H9 (cell line): ENCODE data around the gene CD28. TPM values are rescaled to one million over a fixed set of nuclear protein-coding genes. Genes with fewer than 3 reads are reported as not detected.
"Not testable (repeated sequence)": the region's sequence is repeated elsewhere in the genome, so short reads cannot be mapped to it uniquely, and the experiment has no call there.

Experiments
- DNase-seq: peaks from one replicate; pipeline ENCODE4 v3.0.0-alpha.2; 2017
- H2AFZ ChIP-seq: one replicate; pipeline ENCODE4 v1.6.1; 2013; ENCODE audit warnings: mild to moderate bottlenecking, low read length, control low read depth, moderate library complexity
- H2AK5ac ChIP-seq: 2 replicates; pipeline ENCODE4 v1.6.1; 2013; ENCODE audit warnings: low read length, control low read depth, mixed read lengths; ENCODE audit not compliant: insufficient read length
- H2BK120ac ChIP-seq: one replicate; pipeline ENCODE4 v1.6.1; 2013; ENCODE audit warnings: low read depth, mild to moderate bottlenecking, low read length, control low read depth, inconsistent platforms; ENCODE audit not compliant: poor library complexity, severe bottlenecking
- H2BK12ac ChIP-seq: 2 replicates; pipeline ENCODE4 v1.6.1; 2013; ENCODE audit warnings: low read length, control low read depth, mixed read lengths, low read depth; ENCODE audit not compliant: insufficient read length
- H2BK15ac ChIP-seq: 2 replicates; pipeline ENCODE4 v1.6.1; 2013; ENCODE audit warnings: low read depth, low read length, control low read depth
- H2BK20ac ChIP-seq: one replicate; pipeline ENCODE4 v1.6.1; 2013; ENCODE audit warnings: low read depth, mild to moderate bottlenecking, low read length, control low read depth, inconsistent platforms; ENCODE audit not compliant: poor library complexity, severe bottlenecking
- H2BK5ac ChIP-seq: 2 replicates; pipeline ENCODE4 v1.6.1; 2013; ENCODE audit warnings: low read length, control low read depth, mixed read lengths; ENCODE audit not compliant: insufficient read length
- H3K14ac ChIP-seq: 2 replicates; pipeline ENCODE4 v1.6.1; 2013; ENCODE audit warnings: low read length, control low read depth; ENCODE audit not compliant: insufficient read depth
- H3K18ac ChIP-seq: 2 replicates; pipeline ENCODE4 v1.6.1; 2013; ENCODE audit warnings: low read depth, mild to moderate bottlenecking, mixed read lengths, low read length, control low read depth; ENCODE audit not compliant: insufficient read length
- H3K23ac ChIP-seq: 2 replicates; pipeline ENCODE4 v1.6.1; 2013; ENCODE audit warnings: low read length, control low read depth, mixed read lengths, low read depth; ENCODE audit not compliant: insufficient read length
- H3K23me2 ChIP-seq: 2 replicates; pipeline ENCODE4 v1.6.1; 2013; ENCODE audit warnings: low read depth, mild to moderate bottlenecking, mixed read lengths, low read length, control low read depth; ENCODE audit not compliant: insufficient read length, poor library complexity, severe bottlenecking
- H3K27ac ChIP-seq: 2 replicates; pipeline ENCODE4 v1.5.1; 2013; ENCODE audit warnings: low read length, control low read depth, mixed read lengths, low read depth; ENCODE audit not compliant: insufficient read length
- H3K27me3 ChIP-seq: 2 replicates; pipeline ENCODE4 v1.6.1; 2013; ENCODE audit warnings: low read length, control low read depth, inconsistent platforms; ENCODE audit not compliant: insufficient read depth
- H3K4ac ChIP-seq: 2 replicates; pipeline ENCODE4 v1.6.1; 2013; ENCODE audit warnings: low read depth, mild to moderate bottlenecking, control low read depth, inconsistent platforms, low read length, moderate library complexity
- H3K4me1 ChIP-seq: 2 replicates; pipeline ENCODE4 v1.6.1; 2013; ENCODE audit warnings: low read length, control low read depth, inconsistent platforms; ENCODE audit not compliant: insufficient read depth
- H3K4me2 ChIP-seq: 2 replicates; pipeline ENCODE4 v1.6.1; 2013; ENCODE audit warnings: low read length, control low read depth, mixed read lengths; ENCODE audit not compliant: insufficient read length, insufficient read depth
- H3K56ac ChIP-seq: 2 replicates; pipeline ENCODE4 v1.6.1; 2013; ENCODE audit warnings: low read depth, mild to moderate bottlenecking, mixed read lengths, low read length, control low read depth; ENCODE audit not compliant: insufficient read length
- H3K79me1 ChIP-seq: 2 replicates; pipeline ENCODE4 v1.6.1; 2013; ENCODE audit warnings: low read depth, mild to moderate bottlenecking, moderate library complexity, low read length, control low read depth, inconsistent platforms; ENCODE audit not compliant: insufficient read depth, poor library complexity, severe bottlenecking
- H3K79me2 ChIP-seq: 2 replicates; pipeline ENCODE4 v1.6.1; 2013; ENCODE audit warnings: low read length, control low read depth, inconsistent platforms; ENCODE audit not compliant: insufficient read depth
- H3K9ac ChIP-seq: 2 replicates; pipeline ENCODE4 v1.6.1; 2013; ENCODE audit warnings: low read length, control low read depth, mixed read lengths; ENCODE audit not compliant: insufficient read length; ENCODE audit errors: extremely low read depth
- H3K9me3 ChIP-seq: one replicate; pipeline ENCODE4 v1.6.1; 2013; ENCODE audit warnings: low read depth, low read length, inconsistent platforms; ENCODE audit not compliant: control insufficient read depth
- H3T11ph ChIP-seq: one replicate; pipeline ENCODE4 v1.6.1; 2013; ENCODE audit warnings: mild to moderate bottlenecking, low read length, control low read depth, inconsistent platforms
- H4K20me1 ChIP-seq: one replicate; pipeline ENCODE4 v1.6.1; 2013; ENCODE audit not compliant: control insufficient read depth, insufficient read length, insufficient read depth
- H4K5ac ChIP-seq: 2 replicates; pipeline ENCODE4 v1.6.1; 2013; ENCODE audit warnings: low read depth, mild to moderate bottlenecking, mixed read lengths, low read length, control low read depth; ENCODE audit not compliant: insufficient read length
- H4K8ac ChIP-seq: replicated peaks from 2 replicates; pipeline ENCODE4 v1.6.1; 2013; ENCODE audit warnings: low read length, control low read depth, mixed read lengths, low read depth; ENCODE audit not compliant: insufficient read length
- H4K91ac ChIP-seq: 2 replicates; pipeline ENCODE4 v1.6.1; 2013; ENCODE audit warnings: low read depth, mild to moderate bottlenecking, moderate library complexity, mixed read lengths, low read length, control low read depth; ENCODE audit not compliant: insufficient read length
- H3K27ac Mint-ChIP-seq, 3 experiments: 2 replicates in 2 of 3; 3 replicates in 1 of 3; pipeline ENCODE4 v1.8.0; 2020 to 2021; ENCODE audit warnings: mixed read lengths in 3 of 3, mild to moderate bottlenecking in 1 of 3, moderate library complexity in 1 of 3
- H3K27me3 Mint-ChIP-seq: 2 replicates; pipeline ENCODE4 v1.8.0; 2021; ENCODE audit warnings: low read depth, mild to moderate bottlenecking, moderate library complexity, mixed read lengths
- H3K36me3 Mint-ChIP-seq, 3 experiments: 2 replicates in 2 of 3; 3 replicates in 1 of 3; pipeline ENCODE4 v1.8.0; 2020 to 2021; ENCODE audit warnings: low read depth in 3 of 3, mixed read lengths in 3 of 3; ENCODE audit not compliant: insufficient read depth in 1 of 3
- H3K4me1 Mint-ChIP-seq, 2 experiments: 2 replicates each; pipeline ENCODE4 v1.8.0; 2020; ENCODE audit warnings: mixed read lengths in 2 of 2
- H3K4me3 Mint-ChIP-seq, 2 experiments: 2 replicates in 1 of 2; 3 replicates in 1 of 2; pipeline ENCODE4 v1.8.0; 2020 to 2021; ENCODE audit warnings: mild to moderate bottlenecking in 2 of 2, mixed read lengths in 2 of 2, moderate library complexity in 1 of 2
- H3K9me3 Mint-ChIP-seq, 2 experiments: 2 replicates in 1 of 2; 3 replicates in 1 of 2; pipeline ENCODE4 v1.8.0; 2020; ENCODE audit warnings: mild to moderate bottlenecking in 2 of 2, mixed read lengths in 2 of 2, moderate library complexity in 1 of 2
- CTCF ChIP-seq: fragments of 200-600 bp; sonication (generic); conservative IDR thresholded peaks from 3 replicates; pipeline ENCODE4 v1.8.0; 2021; ENCODE audit warnings: antibody characterized with exemption, mild to moderate bottlenecking
- WGBS: extraction: QIAGEN DNeasy Blood & Tissue Kit; methylation state at CpG from one replicate; pipeline ENCODE4 v1.1.7; 2013; ENCODE audit warnings: missing lambda C conversion rate, low lambda C conversion rate, mixed read lengths; ENCODE audit not compliant: insufficient read length; ENCODE audit errors: extremely low coverage; 5-methylcytosine and 5-hydroxymethylcytosine counted together
- total RNA-seq: library from RNA; stranded (reverse); gene quantifications from 2 replicates; pipeline ENCODE4 v1.2.1, GENCODE V29; 2021

CD28 gene
- total RNA-seq, 1 experiment from 2014 or later: not detected

- no peaks in the 10 kb centered on the region for H3K79me2 ChIP-seq
- no peak overlapping the region for H4K5ac ChIP-seq
- no peak overlapping the region for H4K91ac ChIP-seq
- no peaks in the 10 kb centered on the region for H3K27me3 ChIP-seq
- H3K18ac ChIP-seq: no peak overlapping the region
- no peak overlapping the region for H2BK20ac ChIP-seq
- no peak overlapping the region for H3K14ac ChIP-seq
- no peak overlapping the region for H2BK15ac ChIP-seq
- H3K9me3 ChIP-seq: no peaks in the 10 kb centered on the region
- no peaks in the 10 kb centered on the region for H3K79me1 ChIP-seq
- no peak overlapping the region for H2AK5ac ChIP-seq
- Mint-ChIP-seq H3K9me3 (peaks cover 0 to 5% of the 10 kb centered on the region in 2 experiments; a peak in 1 of 5 replicates), H3K27me3 (no peaks in the 10 kb centered on the region; the same call in 1 of the 2 replicates), H3K4me3 (no peak overlapping the region), H3K4me1 (peaks cover 0 to under 1% of the 10 kb centered on the region in 2 experiments; a peak in 1 of 4 replicates), H3K36me3 (peaks cover 0 to 4% (median 2%) of the 10 kb centered on the region in 3 experiments; a peak in 2 of 7 replicates), H3K27ac (no peak overlapping the region)
- H2AFZ ChIP-seq: no peak overlapping the region
- no peak overlapping the region for H3K27ac ChIP-seq
- no peak overlapping the region for H3T11ph ChIP-seq
- no peak for DNase-seq
- no peak overlapping the region for H3K23ac ChIP-seq
- H3K4ac ChIP-seq: no peak overlapping the region
- no peak overlapping the region for H4K8ac ChIP-seq
- no peak for TF ChIP-seq CTCF
- H3K9ac ChIP-seq: no peak overlapping the region
- H2BK5ac ChIP-seq: no peak overlapping the region
- no peaks in the 10 kb centered on the region for H3K23me2 ChIP-seq
- H2BK12ac ChIP-seq: no peak overlapping the region
- H4K20me1 ChIP-seq: no peaks in the 10 kb centered on the region
- H3K4me2 ChIP-seq: no peak overlapping the region
- H2BK120ac ChIP-seq: no peak overlapping the region
- H3K56ac ChIP-seq: no peak overlapping the region
- no CpG with 5 or more reads among the region's 5 CpGs for WGBS
- H3K4me1 ChIP-seq: no peaks in the 10 kb centered on the region
These were observed 70.6 kb downstream of the CD28 start for GRCh38 chr2:203777030-203777429.

GRCh38 chr2:203779477-203780073 lies 73.1 kb downstream of the CD28 start:
- not testable (repeated sequence) for H3K4me1 ChIP-seq, H3K9me3 Mint-ChIP-seq, H2BK5ac ChIP-seq, H2AFZ ChIP-seq, H3K27ac Mint-ChIP-seq, H3K23ac ChIP-seq, H2AK5ac ChIP-seq, H3K9me3 ChIP-seq, H3K9ac ChIP-seq, H3K4me2 ChIP-seq, H3K4me1 Mint-ChIP-seq, H4K20me1 ChIP-seq, H3K23me2 ChIP-seq, H4K91ac ChIP-seq, H3K27me3 ChIP-seq, H4K5ac ChIP-seq, H3T11ph ChIP-seq, H4K8ac ChIP-seq, H3K4me3 Mint-ChIP-seq, H2BK120ac ChIP-seq, H2BK20ac ChIP-seq, H3K27ac ChIP-seq, H3K14ac ChIP-seq, H3K18ac ChIP-seq, H3K79me1 ChIP-seq, H3K56ac ChIP-seq, H2BK15ac ChIP-seq, H3K4ac ChIP-seq, H3K79me2 ChIP-seq, H3K36me3 Mint-ChIP-seq, DNase-seq, H2BK12ac ChIP-seq, H3K27me3 Mint-ChIP-seq
- WGBS: no CpG with 5 or more reads among the region's 4 CpGs
